GM18907 (cell line): ENCODE results near the gene PTPRD.
"Not testable (repeated sequence)": the region's sequence is repeated elsewhere in the genome, so short reads cannot be mapped to it uniquely, and the experiment has no call there.

Experiments used
- ATAC-seq: cut with Tn5 transposase; IDR thresholded peaks from one replicate; pipeline ENCODE4 v1.9.1; 2021; ENCODE audit warnings: mild to moderate bottlenecking, moderate library complexity; ENCODE audit not compliant: unreplicated experiment

The PTPRD gene

GRCh38 chr9:9396518-9396917 is 1216.3 kb downstream of the PTPRD start:
- ATAC-seq: no peak

GRCh38 chr9:9395539-9395938 is 1217.3 kb downstream of the PTPRD start:
- no peak for ATAC-seq

- ATAC-seq: no peak
These were observed 1220.0 kb downstream of the PTPRD start for GRCh38 chr9:9392755-9393154.

GRCh38 chr9:9389904-9390303 is 1222.9 kb downstream of the PTPRD start:
- ATAC-seq: no peak

GRCh38 chr9:9387511-9388115 is 1225.2 kb downstream of the PTPRD start:
- ATAC-seq: no peak

- ATAC-seq: no peak
These were observed 1250.5 kb downstream of the PTPRD start for GRCh38 chr9:9362332-9362731.

GRCh38 chr9:9352877-9353481 is 1259.8 kb downstream of the PTPRD start:
- no peak for ATAC-seq

- ATAC-seq: no peak
These were observed 1271.6 kb downstream of the PTPRD start for GRCh38 chr9:9341203-9341602.

GRCh38 chr9:9337129-9337528 is 1275.7 kb downstream of the PTPRD start:
- no peak for ATAC-seq

- ATAC-seq: no peak
These were observed 1286.1 kb downstream of the PTPRD start for GRCh38 chr9:9326749-9327148.

GRCh38 chr9:9319007-9319406 is 1293.8 kb downstream of the PTPRD start:
- ATAC-seq: no peak

- not testable (repeated sequence) for ATAC-seq
These were observed 1302.1 kb downstream of the PTPRD start for GRCh38 chr9:9310743-9311142.

- ATAC-seq: no peak
These were observed 1307.2 kb downstream of the PTPRD start for GRCh38 chr9:9305600-9305999.

- ATAC-seq: no peak
These were observed 1313.7 kb downstream of the PTPRD start for GRCh38 chr9:9299134-9299533.

- ATAC-seq: no peak
These were observed 1326.8 kb downstream of the PTPRD start for GRCh38 chr9:9286001-9286400.

- ATAC-seq: no peak
These were observed 1328.6 kb downstream of the PTPRD start for GRCh38 chr9:9284201-9284600.

GRCh38 chr9:9283159-9283986 is 1329.4 kb downstream of the PTPRD start:
- ATAC-seq: no peak

GRCh38 chr9:9275601-9276000 is 1337.2 kb downstream of the PTPRD start:
- ATAC-seq: no peak

- ATAC-seq: no peak
These were observed 1354.8 kb downstream of the PTPRD start for GRCh38 chr9:9257999-9258498.

- ATAC-seq: no peak
These were observed 1366.1 kb downstream of the PTPRD start for GRCh38 chr9:9246726-9247125.

- no peak for ATAC-seq
These were observed 1380.9 kb downstream of the PTPRD start for GRCh38 chr9:9231946-9232345.

- no peak for ATAC-seq
These were observed 1383.5 kb downstream of the PTPRD start for GRCh38 chr9:9229269-9229668.
